C4-2B (cell line): Measurements from ENCODE around the gene PCDHA9.
A peak's percentile ranks its signal among the peaks of the same experiment; 100 is the strongest.

Experiments
- CTCF ChIP-seq: fragments of 450-650 bp; conservative IDR thresholded peaks from 2 replicates; pipeline ENCODE4 v1.5.1; 2017; ENCODE audit warnings: mild to moderate bottlenecking
- ZFX ChIP-seq: fragments of 450-650 bp; IDR thresholded peaks from 2 replicates; pipeline ENCODE4 v1.6.1; 2017

- peak; percentile 33 for TF ChIP-seq CTCF
- TF ChIP-seq ZFX, result no peak
Observed at GRCh38 chr5:140869555-140869886, 21.3 kb downstream of the PCDHA9 start.
